Measurements from ENCODE around the gene ZFHX3.

Gene ZFHX3

GRCh38 chr16:73047536-73048291 lies at the start of gene ZFHX3:
Gene ZFHX3 (minus strand): TSS chr16:73048128. CDS start chr16:72960145, 87,983 bp downstream.
- Histone ChIP-seq H3K27ac (no peak within 1 kb of the TSS), H3K36me3 (no peaks in the 10 kb centered on the region), H3K4me3 (ENCODE audit: low read depth in 1 of 2, low read length in 1 of 2) (peak within 1 kb of the TSS; percentile 20 to 25), H3K4me1 (ENCODE audit: control insufficient read depth in 1 of 2, insufficient read depth in 1 of 2, low read depth in 1 of 2, low read length in 1 of 2) (peaks cover 0 to 11% of the 10 kb centered on the region in 2 experiments), H3K27me3 (peaks cover 90% of the 10 kb centered on the region), H3K9me3 (no peaks in the 10 kb centered on the region)
- TF ChIP-seq, protein P1, sequence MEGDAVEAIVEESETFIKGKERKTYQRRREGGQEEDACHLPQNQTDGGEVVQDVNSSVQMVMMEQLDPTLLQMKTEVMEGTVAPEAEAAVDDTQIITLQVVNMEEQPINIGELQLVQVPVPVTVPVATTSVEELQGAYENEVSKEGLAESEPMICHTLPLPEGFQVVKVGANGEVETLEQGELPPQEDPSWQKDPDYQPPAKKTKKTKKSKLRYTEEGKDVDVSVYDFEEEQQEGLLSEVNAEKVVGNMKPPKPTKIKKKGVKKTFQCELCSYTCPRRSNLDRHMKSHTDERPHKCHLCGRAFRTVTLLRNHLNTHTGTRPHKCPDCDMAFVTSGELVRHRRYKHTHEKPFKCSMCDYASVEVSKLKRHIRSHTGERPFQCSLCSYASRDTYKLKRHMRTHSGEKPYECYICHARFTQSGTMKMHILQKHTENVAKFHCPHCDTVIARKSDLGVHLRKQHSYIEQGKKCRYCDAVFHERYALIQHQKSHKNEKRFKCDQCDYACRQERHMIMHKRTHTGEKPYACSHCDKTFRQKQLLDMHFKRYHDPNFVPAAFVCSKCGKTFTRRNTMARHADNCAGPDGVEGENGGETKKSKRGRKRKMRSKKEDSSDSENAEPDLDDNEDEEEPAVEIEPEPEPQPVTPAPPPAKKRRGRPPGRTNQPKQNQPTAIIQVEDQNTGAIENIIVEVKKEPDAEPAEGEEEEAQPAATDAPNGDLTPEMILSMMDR (IDR thresholded peaks at IDR 0.05), result no peak

DNA sequence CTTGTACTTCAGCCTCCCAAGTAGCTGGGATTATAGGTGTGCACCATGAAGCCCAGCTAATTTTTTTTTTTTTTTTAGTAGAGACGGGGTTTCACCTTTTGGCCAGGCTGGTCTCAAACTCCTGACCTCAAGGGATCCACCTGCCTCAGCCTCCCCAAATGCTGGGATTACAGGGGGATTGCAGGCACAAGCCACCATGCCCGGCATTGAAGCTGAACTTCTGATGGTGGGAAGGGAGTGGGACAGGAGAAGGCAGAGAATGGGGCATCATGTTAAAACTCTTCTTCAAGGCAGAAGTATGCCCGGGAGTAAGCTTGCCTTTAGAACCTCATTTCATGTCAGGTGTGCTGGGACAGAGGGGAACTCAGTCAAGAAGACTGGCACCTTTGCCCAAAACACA lies 48.6 kb upstream of the ZFHX3 start:
- H3K4me3 ChIP-seq (ENCODE audit: low read depth in 1 of 2, low read length in 1 of 2), result no peak overlapping the region
- TF ChIP-seq, protein P1 (IDR thresholded peaks at IDR 0.05), result no peak

DNA sequence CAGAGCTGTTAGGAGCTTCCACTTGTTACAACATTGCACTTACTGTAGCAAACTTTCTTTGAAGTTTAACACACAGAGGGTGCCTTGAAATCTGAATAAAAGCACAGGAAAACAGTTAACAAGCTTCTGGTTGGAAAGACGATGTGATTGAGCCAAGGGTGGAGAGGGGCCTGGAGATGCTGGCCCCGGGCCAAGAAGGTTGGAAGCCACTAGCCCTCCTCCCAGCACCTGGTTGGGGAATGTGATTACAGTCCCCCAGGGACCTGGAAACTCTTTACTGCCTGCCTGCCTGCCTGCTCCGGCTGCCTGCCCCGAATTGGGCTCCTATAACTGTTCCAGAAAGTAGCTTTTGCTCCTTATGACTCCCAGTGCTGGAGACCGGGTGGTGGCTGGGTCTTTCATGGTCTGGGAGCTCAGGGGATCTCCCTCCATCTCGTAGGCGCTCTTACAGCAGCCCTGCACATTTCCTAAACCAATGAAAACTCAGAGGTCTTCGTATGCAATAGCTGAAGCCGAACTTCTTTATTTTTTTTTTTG lies 48.0 kb upstream of the ZFHX3 start:
- Histone ChIP-seq H3K27me3 (no peaks in the 10 kb centered on the region), H3K4me3 (ENCODE audit: low read depth in 1 of 2, low read length in 1 of 2) (no peak overlapping the region), H3K4me1 (ENCODE audit: control insufficient read depth in 1 of 2, insufficient read depth in 1 of 2, low read depth in 1 of 2, low read length in 1 of 2) (no peaks in the 10 kb centered on the region), H3K36me3 (no peaks in the 10 kb centered on the region), H3K27ac (no peak overlapping the region), H3K9me3 (no peaks in the 10 kb centered on the region)
- TF ChIP-seq, protein P1 (IDR thresholded peaks at IDR 0.05), result no peak

More for the DNA sequence above, 48.6 kb upstream of the ZFHX3 start:
- no peaks in the 10 kb centered on the region for H3K4me1 ChIP-seq (ENCODE audit: control insufficient read depth in 1 of 2, insufficient read depth in 1 of 2, low read depth in 1 of 2, low read length in 1 of 2)
- H3K27me3 ChIP-seq, result no peaks in the 10 kb centered on the region
- no peaks in the 10 kb centered on the region for H3K36me3 ChIP-seq
- H3K9me3 ChIP-seq, result no peaks in the 10 kb centered on the region
- H3K27ac ChIP-seq, result no peak overlapping the region

- Histone ChIP-seq H3K27ac (no peak overlapping the region), H3K4me1 (ENCODE audit: control insufficient read depth in 1 of 2, insufficient read depth in 1 of 2, low read depth in 1 of 2, low read length in 1 of 2) (no peaks in the 10 kb centered on the region), H3K36me3 (no peaks in the 10 kb centered on the region), H3K9me3 (no peaks in the 10 kb centered on the region), H3K27me3 (no peaks in the 10 kb centered on the region), H3K4me3 (ENCODE audit: low read depth in 1 of 2, low read length in 1 of 2) (no peak overlapping the region)
- TF ChIP-seq, protein P1 (IDR thresholded peaks at IDR 0.05), result no peak
These were observed 47.4 kb upstream of the ZFHX3 start for GRCh38 chr16:73095142-73095820.

DNA sequence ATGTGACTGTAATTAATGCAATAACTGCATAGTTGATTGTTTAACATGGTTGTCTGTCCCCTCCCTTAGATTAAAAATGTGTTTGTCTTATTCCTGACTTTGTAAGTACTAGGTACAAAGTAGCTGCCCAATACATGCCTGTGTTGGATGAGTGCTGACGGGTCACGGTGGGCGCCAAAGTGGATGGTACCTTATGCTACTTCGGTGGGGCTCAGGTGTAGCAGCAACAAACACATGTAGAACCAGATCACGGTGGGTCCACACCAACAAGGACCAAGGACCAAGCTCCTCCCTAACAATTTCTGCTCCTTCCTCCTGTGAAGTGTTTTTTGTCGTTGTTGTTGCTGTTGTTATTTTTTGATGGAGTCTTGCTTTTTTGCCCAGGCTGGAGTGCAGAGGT lies 46.4 kb upstream of the ZFHX3 start:
- TF ChIP-seq, protein P1 (IDR thresholded peaks at IDR 0.05), result no peak
- Histone ChIP-seq H3K27me3 (no peaks in the 10 kb centered on the region), H3K4me3 (ENCODE audit: low read depth in 1 of 2, low read length in 1 of 2) (no peak overlapping the region), H3K9me3 (no peaks in the 10 kb centered on the region), H3K4me1 (ENCODE audit: control insufficient read depth in 1 of 2, insufficient read depth in 1 of 2, low read depth in 1 of 2, low read length in 1 of 2) (no peaks in the 10 kb centered on the region), H3K36me3 (no peaks in the 10 kb centered on the region), H3K27ac (no peak overlapping the region)
